PFSK-1 (cell line): ENCODE data around the gene HOXB3.

Experiments
- FOXP2 ChIP-seq: optimal IDR thresholded peaks from 2 replicates; pipeline ENCODE3; 2011; ENCODE audit warnings: borderline replicate concordance, control low read depth, inconsistent platforms; ENCODE audit not compliant: insufficient read depth; ENCODE audit errors: extremely low read length, extremely low read depth
- POLR2AphosphoS5 ChIP-seq: IDR thresholded peaks from 2 replicates; pipeline ENCODE4 v1.6.1; 2012; ENCODE audit warnings: low read depth, mild to moderate bottlenecking, control low read depth, low read length, moderate library complexity
- SIN3A ChIP-seq: IDR thresholded peaks from 2 replicates; pipeline ENCODE4 v1.6.1; 2012; ENCODE audit warnings: mild to moderate bottlenecking, low read length, moderate library complexity, borderline replicate concordance; ENCODE audit not compliant: insufficient read depth
- TAF1 ChIP-seq: IDR thresholded peaks from 2 replicates; pipeline ENCODE4 v1.6.1; 2012; ENCODE audit warnings: low read length, control low read depth, borderline replicate concordance; ENCODE audit not compliant: insufficient read depth
- TF ChIP-seq, protein P1 (sequence below), 2 experiments: IDR thresholded peaks; 2 replicates each; pipeline versions ENCODE4 v1.6.1 to v1.8.0; 2011 to 2012; ENCODE audit warnings: low read depth in 2 of 2, low read length in 2 of 2, control low read depth in 1 of 2, inconsistent platforms in 1 of 2, mild to moderate bottlenecking in 1 of 2, moderate library complexity in 1 of 2; ENCODE audit not compliant: insufficient read depth in 1 of 2

Gene HOXB3

DNA sequence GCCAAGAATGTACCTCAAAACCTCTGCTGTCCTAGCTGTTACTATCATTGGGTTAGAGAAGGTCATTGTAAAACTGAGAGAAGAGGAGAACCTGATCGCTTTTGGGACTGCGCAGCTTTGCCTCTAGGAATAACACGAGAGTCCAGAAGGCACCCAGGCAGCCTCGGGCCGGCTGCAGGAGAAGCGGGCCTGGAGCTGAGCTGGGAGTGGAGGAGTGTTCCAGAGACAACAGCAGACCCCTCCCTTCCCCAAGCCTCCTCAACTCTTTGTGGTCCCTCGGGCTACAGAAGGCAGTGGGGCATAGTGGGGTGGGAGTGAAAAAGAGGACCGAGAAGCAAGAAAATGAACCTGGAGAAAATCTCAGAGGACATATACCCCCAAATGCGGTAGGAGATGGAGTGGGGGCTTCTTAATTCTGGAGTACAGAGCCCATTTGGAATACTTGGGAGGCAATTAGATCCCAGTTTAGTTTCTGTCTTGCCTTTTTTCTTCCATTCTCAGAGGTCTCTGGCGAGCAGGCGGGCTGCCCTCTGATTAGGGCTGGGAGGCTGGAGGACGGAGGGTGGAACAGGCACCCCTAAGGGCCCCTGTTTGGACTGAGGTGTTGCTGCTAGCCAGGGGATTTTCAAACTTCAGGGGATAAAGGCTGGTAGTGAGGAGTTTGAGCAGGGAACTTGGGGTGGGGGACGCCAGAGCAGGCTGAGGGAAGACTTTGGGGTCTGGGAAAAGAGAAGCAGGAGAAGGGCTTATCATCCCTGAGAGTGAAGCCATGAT, 31.8 kb downstream of the HOXB3 start:
- TF ChIP-seq FOXP2 (no peak), SIN3A (no peak), POLR2AphosphoS5 (no peak), TAF1 (no peak)
- TF ChIP-seq, protein P1, sequence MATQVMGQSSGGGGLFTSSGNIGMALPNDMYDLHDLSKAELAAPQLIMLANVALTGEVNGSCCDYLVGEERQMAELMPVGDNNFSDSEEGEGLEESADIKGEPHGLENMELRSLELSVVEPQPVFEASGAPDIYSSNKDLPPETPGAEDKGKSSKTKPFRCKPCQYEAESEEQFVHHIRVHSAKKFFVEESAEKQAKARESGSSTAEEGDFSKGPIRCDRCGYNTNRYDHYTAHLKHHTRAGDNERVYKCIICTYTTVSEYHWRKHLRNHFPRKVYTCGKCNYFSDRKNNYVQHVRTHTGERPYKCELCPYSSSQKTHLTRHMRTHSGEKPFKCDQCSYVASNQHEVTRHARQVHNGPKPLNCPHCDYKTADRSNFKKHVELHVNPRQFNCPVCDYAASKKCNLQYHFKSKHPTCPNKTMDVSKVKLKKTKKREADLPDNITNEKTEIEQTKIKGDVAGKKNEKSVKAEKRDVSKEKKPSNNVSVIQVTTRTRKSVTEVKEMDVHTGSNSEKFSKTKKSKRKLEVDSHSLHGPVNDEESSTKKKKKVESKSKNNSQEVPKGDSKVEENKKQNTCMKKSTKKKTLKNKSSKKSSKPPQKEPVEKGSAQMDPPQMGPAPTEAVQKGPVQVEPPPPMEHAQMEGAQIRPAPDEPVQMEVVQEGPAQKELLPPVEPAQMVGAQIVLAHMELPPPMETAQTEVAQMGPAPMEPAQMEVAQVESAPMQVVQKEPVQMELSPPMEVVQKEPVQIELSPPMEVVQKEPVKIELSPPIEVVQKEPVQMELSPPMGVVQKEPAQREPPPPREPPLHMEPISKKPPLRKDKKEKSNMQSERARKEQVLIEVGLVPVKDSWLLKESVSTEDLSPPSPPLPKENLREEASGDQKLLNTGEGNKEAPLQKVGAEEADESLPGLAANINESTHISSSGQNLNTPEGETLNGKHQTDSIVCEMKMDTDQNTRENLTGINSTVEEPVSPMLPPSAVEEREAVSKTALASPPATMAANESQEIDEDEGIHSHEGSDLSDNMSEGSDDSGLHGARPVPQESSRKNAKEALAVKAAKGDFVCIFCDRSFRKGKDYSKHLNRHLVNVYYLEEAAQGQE (IDR thresholded peaks at IDR 0.05; ENCODE audit: insufficient read depth in 1 of 2, low read depth in 2 of 2, low read length in 2 of 2): no peak

DNA sequence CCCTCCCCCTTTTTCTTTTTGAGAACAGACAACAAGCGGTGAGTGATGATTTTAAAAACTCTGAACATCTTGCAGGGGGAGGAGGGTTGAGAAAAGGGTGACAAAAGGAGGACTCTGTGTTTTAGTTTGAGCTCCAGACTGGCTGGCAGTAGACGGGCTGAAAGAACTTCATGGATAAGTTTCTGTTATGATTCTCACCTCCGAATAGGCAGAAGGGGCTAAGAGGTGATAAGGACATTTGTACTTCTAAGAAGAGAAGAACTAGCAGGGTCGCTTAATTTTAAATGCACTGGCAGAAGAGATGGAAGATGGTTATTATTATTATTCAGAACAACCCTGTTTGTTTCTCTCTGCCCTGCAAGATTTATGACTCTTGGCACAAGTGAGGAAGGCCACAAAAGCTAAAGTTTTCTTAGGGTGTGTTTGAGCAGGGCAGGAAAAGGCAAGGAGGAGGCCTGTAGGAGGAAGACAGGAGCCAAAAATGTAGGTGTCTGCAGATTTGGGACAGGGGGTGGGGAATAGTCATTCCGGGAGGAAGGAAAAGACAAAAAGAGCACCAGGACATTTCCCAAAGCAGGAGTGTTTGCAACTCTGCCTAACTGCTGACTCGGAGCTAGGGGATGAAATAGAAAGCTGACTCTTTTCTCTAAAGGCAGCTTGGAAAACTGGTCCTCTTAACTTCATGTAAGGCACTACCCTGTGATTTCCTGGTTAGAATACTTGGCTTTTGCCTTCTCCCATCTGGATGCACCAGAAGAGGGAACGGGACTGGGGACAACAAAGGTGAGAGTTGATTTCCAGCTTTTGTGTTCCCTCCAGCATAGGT, 33.3 kb downstream of the HOXB3 start:
- TF ChIP-seq TAF1 (no peak), SIN3A (no peak), FOXP2 (no peak), POLR2AphosphoS5 (no peak)
- TF ChIP-seq, protein P1 (IDR thresholded peaks at IDR 0.05; ENCODE audit: insufficient read depth in 1 of 2, low read depth in 2 of 2, low read length in 2 of 2): no peak

DNA sequence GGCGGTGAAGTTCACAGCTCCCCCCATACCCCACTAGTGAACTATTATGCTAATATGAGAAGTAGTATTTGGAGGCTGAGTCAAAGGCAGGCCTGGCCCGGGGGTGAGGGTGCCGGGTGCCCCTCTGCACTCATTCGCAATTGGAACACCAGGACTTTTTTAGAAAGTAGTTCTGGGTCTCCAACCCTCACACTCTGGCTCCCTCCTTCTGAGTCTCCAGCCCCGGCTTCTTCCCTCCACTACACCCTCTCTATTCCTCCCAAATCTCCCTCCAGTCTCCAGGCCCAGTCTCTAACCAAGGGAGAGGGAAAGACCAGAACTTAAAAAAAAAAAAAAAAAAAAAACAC, 33.8 kb downstream of the HOXB3 start:
- TF ChIP-seq, protein P1 (IDR thresholded peaks at IDR 0.05; ENCODE audit: insufficient read depth in 1 of 2, low read depth in 2 of 2, low read length in 2 of 2): no peak
- TF ChIP-seq POLR2AphosphoS5 (no peak), SIN3A (no peak), FOXP2 (no peak), TAF1 (no peak)

- TF ChIP-seq SIN3A: no peak
- TF ChIP-seq TAF1: no peak
- no peak for TF ChIP-seq POLR2AphosphoS5
- TF ChIP-seq FOXP2: no peak
- TF ChIP-seq, protein P1 (IDR thresholded peaks at IDR 0.05; ENCODE audit: insufficient read depth in 1 of 2, low read depth in 2 of 2, low read length in 2 of 2): no peak
These were observed 34.5 kb downstream of the HOXB3 start for GRCh38 chr17:48555258-48556228.
